Activated T-cell treated with anti-CD3 and anti-CD28 coated beads, Interleukin-2, amount 50 U/mL, for 24 hours (primary cell): ENCODE data around the gene MAS1.

Source experiments
- DNase-seq: peaks from one replicate; pipeline ENCODE4 v3.0.0-alpha.2; 2020
- H3K27ac Mint-ChIP-seq: 2 replicates; pipeline ENCODE4 v1.8.0; 2020; ENCODE audit warnings: mild to moderate bottlenecking, mixed read lengths
- H3K27me3 Mint-ChIP-seq: 2 replicates; pipeline ENCODE4 v1.8.0; 2020; ENCODE audit warnings: mixed read lengths
- H3K36me3 Mint-ChIP-seq: 2 replicates; pipeline ENCODE4 v1.8.0; 2020; ENCODE audit warnings: low read depth, mixed read lengths
- H3K4me1 Mint-ChIP-seq: 2 replicates; pipeline ENCODE4 v1.8.0; 2020; ENCODE audit warnings: low read depth, mixed read lengths
- H3K4me3 Mint-ChIP-seq: 2 replicates; pipeline ENCODE4 v1.8.0; 2020; ENCODE audit warnings: mild to moderate bottlenecking, moderate library complexity, mixed read lengths
- H3K9me3 Mint-ChIP-seq: 2 replicates; pipeline ENCODE4 v1.8.0; 2020; ENCODE audit warnings: mixed read lengths

Gene MAS1

GRCh38 chr6:159894991-159895390 lies 4.2 kb downstream of the MAS1 start:
- no peaks in the 10 kb centered on the region for H3K9me3 Mint-ChIP-seq
- no peaks in the 10 kb centered on the region for H3K36me3 Mint-ChIP-seq
- peaks cover 42% of the 10 kb centered on the region for H3K27me3 Mint-ChIP-seq
- H3K4me3 Mint-ChIP-seq: no peak overlapping the region
- H3K4me1 Mint-ChIP-seq: no peaks in the 10 kb centered on the region
- H3K27ac Mint-ChIP-seq: no peak overlapping the region
- DNase-seq: peak; percentile 2

DNA sequence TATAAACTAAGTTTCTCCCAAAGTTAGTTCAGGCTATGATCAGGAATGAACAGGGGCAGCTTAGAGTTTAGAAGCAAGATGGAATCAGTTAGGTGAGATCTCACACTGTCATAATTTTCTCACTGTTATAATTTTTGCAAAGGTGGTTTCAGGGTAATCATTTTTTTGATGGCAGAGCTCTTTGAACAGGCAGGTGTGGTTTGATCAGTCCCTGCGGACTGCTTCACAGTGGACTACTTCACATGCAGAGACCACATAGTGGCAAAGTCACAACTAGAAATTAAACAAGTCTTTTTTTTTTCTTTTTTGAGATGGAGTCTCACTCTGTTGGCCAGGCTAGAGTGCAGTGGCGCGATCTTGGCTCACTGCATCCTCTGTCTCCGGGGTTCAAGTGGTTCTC lies 6.8 kb downstream of the MAS1 start:
- H3K27me3 Mint-ChIP-seq: peaks cover 16% of the 10 kb centered on the region
- DNase-seq: no peak
- H3K27ac Mint-ChIP-seq: peak overlapping the region; percentile 27
- no peaks in the 10 kb centered on the region for H3K4me1 Mint-ChIP-seq
- H3K9me3 Mint-ChIP-seq: no peaks in the 10 kb centered on the region
- H3K36me3 Mint-ChIP-seq: no peaks in the 10 kb centered on the region
- no peak overlapping the region for H3K4me3 Mint-ChIP-seq

- no peaks in the 10 kb centered on the region for H3K36me3 Mint-ChIP-seq
- no peak for DNase-seq
- H3K9me3 Mint-ChIP-seq: no peaks in the 10 kb centered on the region
- H3K27ac Mint-ChIP-seq: no peak overlapping the region
- H3K4me3 Mint-ChIP-seq: no peak overlapping the region
- H3K27me3 Mint-ChIP-seq: peaks cover 8% of the 10 kb centered on the region
- H3K4me1 Mint-ChIP-seq: no peaks in the 10 kb centered on the region
These were observed 7.7 kb downstream of the MAS1 start for GRCh38 chr6:159898519-159898918.

DNA sequence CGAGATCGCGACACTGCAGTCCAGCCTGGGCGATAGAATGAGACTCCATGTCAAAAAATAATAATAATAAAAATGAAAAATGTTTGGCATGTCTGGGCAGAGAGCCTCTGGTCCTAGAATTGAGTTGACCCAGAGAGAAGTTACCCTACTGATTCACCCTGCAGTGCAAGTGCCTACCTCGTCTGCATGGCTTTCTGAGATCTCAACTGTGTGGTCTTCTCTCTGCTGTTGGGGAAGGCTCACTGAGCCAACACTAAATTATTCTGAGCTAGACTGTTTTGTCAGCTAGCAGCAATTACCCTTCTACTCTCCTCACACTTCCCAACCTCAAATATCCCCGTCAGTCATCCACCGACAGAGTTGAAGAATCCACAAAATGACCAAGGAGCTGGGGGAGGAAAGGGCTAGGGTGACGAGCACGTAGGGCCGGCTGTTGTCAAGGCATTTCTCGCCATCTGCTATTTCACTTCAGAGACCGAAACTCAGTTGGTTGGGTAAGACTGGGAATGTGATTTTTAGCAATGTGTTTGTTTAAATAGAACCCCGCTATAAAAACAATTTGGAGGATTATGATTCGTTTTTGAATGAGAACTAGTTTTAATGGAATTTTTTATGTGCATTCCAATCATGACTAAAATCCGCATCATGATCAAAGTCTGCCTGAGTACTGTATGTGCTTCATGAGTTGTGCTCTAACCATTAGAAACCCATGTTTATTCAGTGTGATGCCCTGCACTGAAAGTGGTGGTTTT lies 9.4 kb downstream of the MAS1 start:
- Mint-ChIP-seq H3K9me3 (no peaks in the 10 kb centered on the region), H3K27ac (no peak overlapping the region)

DNA sequence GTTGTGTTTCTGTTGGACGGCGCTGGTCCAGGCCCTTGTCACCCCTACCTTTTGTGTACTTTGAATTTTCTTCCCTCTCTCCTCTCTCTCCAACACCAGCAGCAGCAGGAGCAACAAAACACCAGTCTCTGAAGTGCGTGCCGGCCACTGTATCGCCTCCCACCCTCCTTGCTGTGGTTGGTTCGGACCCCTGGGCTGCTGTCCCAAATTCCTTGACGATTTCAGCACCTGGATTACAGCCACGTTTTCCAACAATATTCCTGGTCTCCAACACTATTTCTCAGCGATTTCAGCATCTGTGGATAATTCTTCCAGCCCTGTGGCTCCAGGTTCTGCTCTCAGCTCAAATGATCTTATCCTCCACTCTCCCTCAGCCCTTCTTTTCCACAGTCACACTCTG lies 11.8 kb downstream of the MAS1 start:
- Mint-ChIP-seq H3K27me3 (no peaks in the 10 kb centered on the region), H3K9me3 (no peaks in the 10 kb centered on the region), H3K4me3 (no peak overlapping the region), H3K36me3 (no peaks in the 10 kb centered on the region), H3K4me1 (no peaks in the 10 kb centered on the region), H3K27ac (no peak overlapping the region)
- DNase-seq: peak; percentile 1

More for the DNA sequence above, 9.4 kb downstream of the MAS1 start:
- H3K36me3 Mint-ChIP-seq: no peaks in the 10 kb centered on the region
- H3K4me3 Mint-ChIP-seq: no peak overlapping the region
- no peaks in the 10 kb centered on the region for H3K27me3 Mint-ChIP-seq
- peak; percentile 2 for DNase-seq
- H3K4me1 Mint-ChIP-seq: no peaks in the 10 kb centered on the region

GRCh38 chr6:159904497-159904911 lies 13.7 kb downstream of the MAS1 start:
- no peak for DNase-seq
- Mint-ChIP-seq H3K27me3 (no peaks in the 10 kb centered on the region), H3K9me3 (no peaks in the 10 kb centered on the region), H3K4me3 (no peak overlapping the region), H3K27ac (no peak overlapping the region), H3K36me3 (no peaks in the 10 kb centered on the region), H3K4me1 (no peaks in the 10 kb centered on the region)

DNA sequence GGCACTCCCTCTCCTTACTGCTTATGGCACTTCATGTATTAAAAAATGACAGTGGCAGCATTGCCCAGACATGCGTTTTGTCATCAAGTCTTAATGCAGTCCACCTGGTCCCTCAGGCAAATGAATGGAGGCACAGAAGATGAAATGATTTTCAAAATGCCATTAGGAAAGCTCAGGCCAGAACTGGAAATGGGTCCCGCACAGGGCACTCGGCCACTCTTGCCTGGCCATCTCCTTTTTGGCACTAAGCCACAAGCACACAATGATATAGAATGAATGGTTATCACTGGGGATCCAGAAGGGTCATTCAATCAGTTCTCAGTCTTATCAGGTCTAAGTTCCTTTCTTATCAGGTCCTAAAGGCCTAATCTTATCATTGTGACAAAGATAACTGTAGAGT lies 15.6 kb downstream of the MAS1 start:
- no peak overlapping the region for H3K27ac Mint-ChIP-seq
- peaks cover 12% of the 10 kb centered on the region for H3K27me3 Mint-ChIP-seq
- H3K36me3 Mint-ChIP-seq: no peaks in the 10 kb centered on the region
- no peaks in the 10 kb centered on the region for H3K4me1 Mint-ChIP-seq
- no peaks in the 10 kb centered on the region for H3K9me3 Mint-ChIP-seq
- no peak for DNase-seq
- no peak overlapping the region for H3K4me3 Mint-ChIP-seq

- no peaks in the 10 kb centered on the region for H3K36me3 Mint-ChIP-seq
These were observed 17.7 kb downstream of the MAS1 start for GRCh38 chr6:159908535-159908934.

DNA sequence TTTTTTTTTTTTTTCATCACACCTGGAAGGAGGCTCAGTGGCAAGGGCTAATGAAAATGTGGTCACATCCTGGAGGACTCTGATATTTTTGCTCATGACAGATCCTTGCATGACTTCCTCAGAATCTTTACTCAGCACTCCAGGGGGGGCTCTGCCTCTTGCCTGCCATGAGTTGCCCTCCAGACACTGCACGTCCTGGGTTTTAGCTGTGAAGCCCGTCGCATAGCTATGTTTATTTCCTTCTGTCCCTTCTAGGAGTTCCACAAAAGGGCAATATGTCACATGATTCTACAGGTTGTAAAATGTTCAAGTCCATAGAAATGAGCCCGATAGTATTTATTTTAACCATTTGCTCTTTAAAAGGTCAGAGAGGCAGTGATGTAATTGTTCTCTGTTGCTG lies 18.2 kb downstream of the MAS1 start:
- Mint-ChIP-seq H3K9me3 (no peaks in the 10 kb centered on the region), H3K4me1 (peaks cover 2% of the 10 kb centered on the region), H3K4me3 (no peak overlapping the region), H3K36me3 (no peaks in the 10 kb centered on the region), H3K27ac (no peak overlapping the region), H3K27me3 (peaks cover 26% of the 10 kb centered on the region)
- peak; percentile 3 for DNase-seq

More at GRCh38 chr6:159908535-159908934, 17.7 kb downstream of the MAS1 start:
- no peak overlapping the region for H3K27ac Mint-ChIP-seq
- H3K27me3 Mint-ChIP-seq: peaks cover 26% of the 10 kb centered on the region
- DNase-seq: no peak
- no peaks in the 10 kb centered on the region for H3K4me1 Mint-ChIP-seq
- H3K4me3 Mint-ChIP-seq: no peak overlapping the region
- no peaks in the 10 kb centered on the region for H3K9me3 Mint-ChIP-seq

DNA sequence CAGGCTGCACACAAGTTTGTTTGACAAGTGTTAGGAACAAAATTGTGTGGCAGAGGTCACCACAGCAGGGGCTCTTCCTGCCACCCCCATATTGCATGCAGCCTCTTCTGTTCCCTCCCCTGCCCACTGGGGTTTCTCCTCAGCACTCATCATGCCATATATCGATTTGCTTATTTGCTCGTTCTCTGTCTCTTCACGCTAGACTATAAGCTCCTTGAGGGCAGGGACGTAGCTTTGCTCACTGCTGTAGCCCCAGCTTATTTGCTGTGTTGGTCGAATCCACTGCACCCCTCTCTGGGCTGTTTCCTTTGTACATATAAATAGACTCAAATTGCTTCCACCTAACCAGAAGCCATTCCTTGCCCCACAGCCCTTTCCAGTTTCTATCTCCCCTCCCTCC lies 19.6 kb downstream of the MAS1 start:
- peaks cover 4% of the 10 kb centered on the region for H3K4me1 Mint-ChIP-seq
- peaks cover 30% of the 10 kb centered on the region for H3K27me3 Mint-ChIP-seq
- H3K36me3 Mint-ChIP-seq: no peaks in the 10 kb centered on the region
- DNase-seq: peak; percentile 17
- H3K9me3 Mint-ChIP-seq: no peaks in the 10 kb centered on the region
- H3K27ac Mint-ChIP-seq: no peak overlapping the region
- H3K4me3 Mint-ChIP-seq: no peak overlapping the region

DNA sequence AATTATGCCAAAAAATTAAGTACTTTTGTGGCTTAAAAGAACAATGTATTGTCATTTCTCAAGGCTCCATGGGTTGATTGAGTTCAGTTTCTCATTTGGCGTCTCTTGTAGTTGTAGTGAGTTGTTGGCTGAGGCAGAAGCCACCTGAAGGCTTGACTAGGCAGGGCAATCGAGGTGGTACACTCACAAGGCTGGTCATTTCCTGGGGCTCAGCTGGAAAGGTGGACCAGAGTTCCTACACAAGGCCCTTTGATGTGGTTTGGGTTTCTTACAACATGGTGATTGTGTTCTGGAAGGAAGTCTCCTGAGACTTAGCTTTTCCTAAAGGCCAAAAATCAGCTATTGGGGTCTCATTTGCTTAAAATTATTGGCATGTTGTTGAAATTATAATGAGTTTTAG lies 22.6 kb downstream of the MAS1 start:
- DNase-seq: no peak
- H3K27ac Mint-ChIP-seq: no peak overlapping the region
- H3K9me3 Mint-ChIP-seq: no peaks in the 10 kb centered on the region

DNA sequence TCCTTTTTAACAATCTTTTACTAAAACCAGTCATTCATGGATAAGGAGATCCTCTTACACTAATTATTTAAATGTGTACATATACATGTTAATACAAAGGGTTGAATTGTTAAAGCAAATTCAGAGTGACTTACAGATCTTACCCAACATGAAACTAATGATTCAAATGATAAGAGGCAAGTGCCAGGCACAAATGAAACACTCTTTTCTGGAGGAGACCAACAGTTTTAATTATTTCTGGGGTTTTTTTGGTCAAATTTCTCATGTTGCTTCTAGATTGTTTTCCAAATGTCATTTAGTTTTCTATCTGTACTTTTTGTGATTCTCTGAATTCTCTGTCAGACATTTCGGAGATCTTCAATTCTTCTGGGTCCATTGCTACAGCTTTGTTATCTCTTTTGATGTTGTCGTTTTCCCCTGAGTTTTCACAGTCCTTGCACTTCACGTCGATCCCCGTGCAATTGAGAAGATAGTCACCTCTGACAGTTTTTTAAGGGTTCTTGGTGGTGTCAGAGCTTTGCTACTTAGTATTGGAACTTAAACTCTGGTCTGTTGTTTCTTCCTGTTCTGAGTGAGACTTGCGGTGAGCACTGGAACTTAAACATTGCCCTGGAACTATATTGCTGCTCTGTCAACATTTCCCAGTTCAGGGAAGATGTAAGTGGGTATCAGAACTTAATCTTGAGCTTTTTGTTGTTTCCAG lies 23.2 kb downstream of the MAS1 start:
- H3K27me3 Mint-ChIP-seq: peaks cover 37% of the 10 kb centered on the region
- no peak for DNase-seq
- H3K36me3 Mint-ChIP-seq: no peaks in the 10 kb centered on the region
- no peak overlapping the region for H3K27ac Mint-ChIP-seq
- H3K9me3 Mint-ChIP-seq: no peaks in the 10 kb centered on the region
- peaks cover 4% of the 10 kb centered on the region for H3K4me1 Mint-ChIP-seq
- no peak overlapping the region for H3K4me3 Mint-ChIP-seq

More for the DNA sequence above, 22.6 kb downstream of the MAS1 start:
- Mint-ChIP-seq H3K4me1 (peaks cover 4% of the 10 kb centered on the region), H3K4me3 (no peak overlapping the region), H3K36me3 (no peaks in the 10 kb centered on the region), H3K27me3 (peaks cover 37% of the 10 kb centered on the region)

GRCh38 chr6:159914565-159914923 lies 23.8 kb downstream of the MAS1 start:
- Mint-ChIP-seq H3K36me3 (no peaks in the 10 kb centered on the region), H3K27me3 (peaks cover 37% of the 10 kb centered on the region), H3K27ac (no peak overlapping the region), H3K9me3 (no peaks in the 10 kb centered on the region), H3K4me3 (no peak overlapping the region), H3K4me1 (peaks cover 4% of the 10 kb centered on the region)
- no peak for DNase-seq

- DNase-seq: no peak
- no peak overlapping the region for H3K27ac Mint-ChIP-seq
- H3K9me3 Mint-ChIP-seq: no peaks in the 10 kb centered on the region
- no peaks in the 10 kb centered on the region for H3K36me3 Mint-ChIP-seq
- peaks cover 4% of the 10 kb centered on the region for H3K4me1 Mint-ChIP-seq
- H3K27me3 Mint-ChIP-seq: peaks cover 32% of the 10 kb centered on the region
- H3K4me3 Mint-ChIP-seq: no peak overlapping the region
These were observed 24.6 kb downstream of the MAS1 start for GRCh38 chr6:159915397-159915796.

DNA sequence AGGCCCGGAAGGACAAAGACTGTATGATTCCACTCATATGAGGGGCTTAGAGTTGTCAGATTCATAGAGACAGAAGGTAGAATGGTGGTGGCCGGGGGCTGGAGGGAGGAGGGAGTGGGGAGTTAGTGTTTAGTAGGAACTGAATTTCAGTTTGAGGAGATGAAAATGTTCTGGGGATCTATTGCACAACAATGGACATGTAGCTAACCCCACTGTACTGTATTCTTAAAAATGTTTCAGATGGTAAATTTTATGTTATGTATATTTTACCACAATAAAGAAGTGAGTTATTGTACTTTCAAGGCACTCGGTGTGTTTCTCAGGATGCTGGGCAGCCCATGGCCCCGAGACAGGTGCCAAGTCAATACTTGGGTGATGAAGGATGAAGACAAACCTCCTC lies 25.4 kb downstream of the MAS1 start:
- H3K27ac Mint-ChIP-seq: no peak overlapping the region
- no peaks in the 10 kb centered on the region for H3K36me3 Mint-ChIP-seq
- no peak overlapping the region for H3K4me3 Mint-ChIP-seq
- no peaks in the 10 kb centered on the region for H3K9me3 Mint-ChIP-seq
- H3K4me1 Mint-ChIP-seq: peaks cover 4% of the 10 kb centered on the region
- H3K27me3 Mint-ChIP-seq: peaks cover 26% of the 10 kb centered on the region
- DNase-seq: no peak
